GM18907 (cell line): ENCODE measurements around the gene SCUBE1.

Experiments used
- ATAC-seq: cut with Tn5 transposase; IDR thresholded peaks from one replicate; pipeline ENCODE4 v1.9.1; 2021; ENCODE audit warnings: mild to moderate bottlenecking, moderate library complexity; ENCODE audit not compliant: unreplicated experiment

Gene SCUBE1

GRCh38 chr22:43183496-43184277 lies 159.5 kb downstream of the SCUBE1 start:
- no peak for ATAC-seq

GRCh38 chr22:43182726-43183125 lies 160.4 kb downstream of the SCUBE1 start:
- no peak for ATAC-seq

- no peak for ATAC-seq
These were observed 161.1 kb downstream of the SCUBE1 start for GRCh38 chr22:43182118-43182517.

DNA sequence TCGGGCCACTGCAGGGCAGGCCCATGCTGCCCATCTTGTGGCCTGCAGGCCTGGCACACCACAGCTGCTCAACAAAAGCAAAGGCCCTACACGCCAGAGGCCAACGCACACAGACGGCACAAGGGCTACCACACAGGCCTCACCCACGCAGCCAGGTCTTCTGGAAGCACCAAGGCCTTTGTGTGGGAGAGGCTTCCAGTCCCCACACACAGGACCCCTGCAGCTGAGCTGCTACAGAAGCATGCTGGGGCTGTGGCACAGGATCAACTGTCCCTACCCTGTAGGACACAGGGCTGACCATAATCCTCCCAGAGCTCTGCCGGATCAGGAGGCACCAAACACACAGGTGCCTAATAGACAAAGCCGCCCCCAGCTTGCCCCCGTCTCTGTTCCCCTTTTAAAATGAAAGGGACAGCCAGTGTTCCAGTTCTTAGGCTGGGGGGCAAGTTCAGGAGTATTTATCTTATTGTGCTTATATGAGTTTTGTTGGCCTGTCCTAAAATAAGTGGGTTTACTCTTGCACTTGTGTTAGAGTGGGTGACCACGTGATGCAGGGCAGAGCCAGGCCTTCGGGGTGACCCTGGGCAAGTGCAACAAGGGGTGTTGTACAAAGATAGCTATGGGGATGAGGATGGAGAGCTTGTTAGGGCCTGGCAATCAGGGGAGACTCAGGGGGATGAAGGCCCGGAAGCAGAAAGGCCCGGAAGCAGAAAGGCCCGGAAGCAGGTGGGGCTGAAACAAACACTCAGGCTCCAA lies 161.7 kb downstream of the SCUBE1 start:
- no peak for ATAC-seq

DNA sequence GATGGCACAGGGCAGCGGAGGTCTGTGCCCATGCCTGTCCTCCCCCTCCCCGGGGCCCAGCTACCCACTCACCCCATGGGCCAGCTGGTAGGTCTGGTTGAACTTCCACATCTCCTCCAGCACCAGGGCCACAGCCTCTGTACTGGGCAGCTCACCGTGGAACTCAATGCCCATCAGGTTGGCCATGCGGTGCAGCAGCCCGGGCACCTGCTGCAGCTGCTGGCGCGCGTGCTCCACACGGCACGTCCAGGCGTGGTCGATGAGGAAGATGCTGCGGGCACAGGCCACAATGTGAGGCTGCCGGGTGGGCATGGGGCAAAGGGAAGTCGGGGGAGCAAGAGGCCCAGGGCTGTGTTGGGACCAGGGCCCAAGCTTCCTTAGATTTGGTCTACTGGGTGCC lies 162.5 kb downstream of the SCUBE1 start:
- ATAC-seq: no peak

DNA sequence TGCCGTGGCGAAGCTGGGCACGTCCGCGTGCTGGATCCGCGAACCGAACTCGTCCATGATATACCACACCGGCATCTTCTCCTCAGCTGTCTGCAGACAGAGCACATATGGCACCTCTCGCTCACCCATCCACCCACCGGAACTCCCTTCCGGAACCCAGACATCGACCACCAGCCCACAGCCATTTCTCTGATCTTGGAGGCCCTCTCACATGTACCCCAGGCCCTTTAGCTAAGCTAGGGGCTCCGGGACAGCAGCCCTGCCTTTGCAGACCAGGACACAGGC lies 163.3 kb downstream of the SCUBE1 start:
- ATAC-seq: no peak

- ATAC-seq: no peak
These were observed 163.8 kb downstream of the SCUBE1 start for GRCh38 chr22:43179146-43179910.

- ATAC-seq: no peak
These were observed 165.7 kb downstream of the SCUBE1 start for GRCh38 chr22:43177479-43177878.

- no peak for ATAC-seq
These were observed 167.1 kb downstream of the SCUBE1 start for GRCh38 chr22:43176090-43176489.

DNA sequence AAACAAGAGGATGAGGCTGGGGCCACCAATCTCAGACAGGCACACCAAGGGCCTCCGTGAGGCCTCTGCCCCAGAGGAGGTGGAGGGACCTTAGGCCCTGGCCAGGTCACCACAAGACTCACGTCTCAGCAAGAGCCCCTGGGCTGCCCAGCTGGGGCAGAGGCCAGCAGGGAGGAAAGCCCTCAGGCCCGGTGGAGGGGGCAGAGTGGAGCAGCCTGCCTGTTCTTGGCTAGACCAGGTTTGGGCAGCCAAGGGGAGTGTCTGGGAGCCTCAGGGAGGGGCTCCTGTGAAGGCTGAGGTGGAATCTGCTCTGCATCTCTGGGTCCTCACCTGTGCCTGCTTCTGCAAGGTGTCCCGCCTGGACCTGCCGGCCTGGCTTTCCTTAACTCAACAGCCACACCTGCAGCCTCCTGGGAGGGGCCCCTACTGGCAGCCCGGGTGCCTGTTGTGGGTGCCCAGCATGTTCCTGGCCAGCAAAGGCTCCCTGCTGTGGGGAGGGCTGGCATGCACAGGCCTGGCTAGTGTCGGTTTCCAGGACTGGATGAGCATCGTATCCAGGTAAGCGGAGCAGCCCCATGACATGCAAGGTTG lies 168.1 kb downstream of the SCUBE1 start:
- ATAC-seq: no peak

DNA sequence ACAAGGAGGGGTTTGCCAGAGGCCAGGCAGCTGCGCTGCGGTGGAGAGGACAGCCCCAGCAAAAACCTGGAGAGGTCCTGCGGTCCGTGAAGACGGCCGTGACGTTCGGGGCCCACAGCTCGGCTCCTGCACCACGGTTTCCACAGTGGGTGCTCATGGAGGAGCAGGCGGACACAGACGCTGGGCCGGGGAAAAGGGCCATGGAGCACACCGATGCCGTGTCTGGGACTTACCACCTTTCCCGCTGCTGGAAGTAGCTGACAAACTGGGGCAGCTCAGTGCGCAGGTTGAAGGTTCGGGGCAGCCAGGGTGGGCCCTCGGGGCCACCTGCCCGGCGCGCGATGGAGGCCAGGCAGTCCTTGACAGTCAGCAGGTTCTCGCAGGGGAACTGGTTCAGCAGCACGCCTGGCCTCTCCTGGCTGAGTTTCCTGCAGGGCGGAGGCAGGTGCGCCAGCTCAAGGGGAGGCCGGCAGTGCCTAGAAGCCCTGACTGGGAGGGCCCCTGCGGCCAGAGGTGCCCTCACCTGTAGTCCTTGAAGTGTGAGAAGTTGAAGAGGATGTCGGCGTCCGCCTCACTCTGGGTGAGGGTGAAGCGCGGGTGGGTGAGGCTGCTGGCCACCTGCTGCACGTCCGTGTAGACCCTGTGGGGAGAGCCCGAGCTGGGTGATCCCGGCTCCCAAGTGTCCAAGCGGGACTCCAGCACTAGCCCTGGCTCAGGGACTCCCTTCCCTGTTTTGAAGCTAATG lies 169.0 kb downstream of the SCUBE1 start:
- ATAC-seq: no peak

DNA sequence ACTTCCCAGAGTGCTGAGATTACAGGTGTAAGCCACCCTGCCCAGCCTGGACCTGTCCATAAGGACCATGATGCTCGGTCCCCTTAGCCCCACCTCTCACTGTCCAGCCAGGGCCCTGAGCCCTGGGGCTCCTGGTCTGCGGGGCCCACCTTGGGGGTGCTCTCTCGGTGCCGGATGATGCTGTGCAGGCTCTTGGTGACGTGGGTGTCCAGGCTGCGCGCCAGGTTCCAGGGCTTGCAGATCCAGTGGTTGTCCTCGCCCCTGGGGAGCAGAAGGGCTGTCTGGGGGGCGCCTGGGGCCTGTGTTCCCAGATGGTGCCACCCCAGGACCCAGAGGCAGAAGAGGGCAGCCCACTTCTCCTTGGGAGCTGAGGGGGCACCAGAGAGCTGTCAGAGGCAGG lies 169.6 kb downstream of the SCUBE1 start:
- no peak for ATAC-seq

- no peak for ATAC-seq
These were observed 171.0 kb downstream of the SCUBE1 start for GRCh38 chr22:43172191-43172590.

GRCh38 chr22:43171607-43172006 lies 171.6 kb downstream of the SCUBE1 start:
- ATAC-seq: no peak

DNA sequence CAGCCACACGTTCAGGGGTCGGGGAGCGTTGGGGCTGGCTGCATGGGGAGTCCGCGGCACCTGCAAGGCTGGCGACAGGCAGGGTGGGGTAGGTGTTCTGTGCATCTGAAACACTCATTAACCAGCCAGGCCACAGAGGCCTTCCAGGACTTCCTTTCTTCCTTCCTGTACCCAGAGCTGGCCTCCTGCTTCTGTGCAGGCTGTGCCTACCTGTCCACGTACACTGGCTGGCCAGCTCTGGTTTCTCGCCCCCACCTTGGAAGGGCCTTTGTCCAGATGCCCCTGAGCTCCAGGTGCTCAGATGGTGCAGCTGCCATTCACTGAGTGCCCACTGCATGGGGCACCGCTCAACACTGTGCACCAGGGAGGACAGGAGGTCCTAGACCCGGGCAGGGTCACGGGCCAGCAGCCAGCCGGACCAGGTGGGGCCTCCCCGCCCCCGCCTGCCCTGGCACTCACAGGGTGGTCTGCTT lies 172.1 kb downstream of the SCUBE1 start:
- ATAC-seq: no peak

DNA sequence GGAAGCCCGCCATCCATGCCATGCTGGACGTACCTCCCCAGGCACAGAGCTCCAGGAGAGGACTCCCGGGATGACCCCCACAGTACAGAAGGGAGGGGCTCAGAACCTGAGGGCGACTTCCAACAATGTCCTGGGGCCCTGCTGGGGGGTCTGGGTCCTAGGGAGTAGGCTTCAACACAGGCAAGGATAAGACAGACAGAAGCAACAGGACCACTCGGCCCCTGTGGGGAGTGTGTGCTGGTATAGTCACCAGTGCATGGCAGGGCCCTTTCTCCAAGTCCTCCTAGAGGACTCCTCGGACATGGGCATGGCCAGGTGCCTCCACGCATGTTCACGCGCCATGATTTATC lies 173.1 kb downstream of the SCUBE1 start:
- no peak for ATAC-seq

GRCh38 chr22:43169310-43170130 lies 173.7 kb downstream of the SCUBE1 start:
- ATAC-seq: no peak

DNA sequence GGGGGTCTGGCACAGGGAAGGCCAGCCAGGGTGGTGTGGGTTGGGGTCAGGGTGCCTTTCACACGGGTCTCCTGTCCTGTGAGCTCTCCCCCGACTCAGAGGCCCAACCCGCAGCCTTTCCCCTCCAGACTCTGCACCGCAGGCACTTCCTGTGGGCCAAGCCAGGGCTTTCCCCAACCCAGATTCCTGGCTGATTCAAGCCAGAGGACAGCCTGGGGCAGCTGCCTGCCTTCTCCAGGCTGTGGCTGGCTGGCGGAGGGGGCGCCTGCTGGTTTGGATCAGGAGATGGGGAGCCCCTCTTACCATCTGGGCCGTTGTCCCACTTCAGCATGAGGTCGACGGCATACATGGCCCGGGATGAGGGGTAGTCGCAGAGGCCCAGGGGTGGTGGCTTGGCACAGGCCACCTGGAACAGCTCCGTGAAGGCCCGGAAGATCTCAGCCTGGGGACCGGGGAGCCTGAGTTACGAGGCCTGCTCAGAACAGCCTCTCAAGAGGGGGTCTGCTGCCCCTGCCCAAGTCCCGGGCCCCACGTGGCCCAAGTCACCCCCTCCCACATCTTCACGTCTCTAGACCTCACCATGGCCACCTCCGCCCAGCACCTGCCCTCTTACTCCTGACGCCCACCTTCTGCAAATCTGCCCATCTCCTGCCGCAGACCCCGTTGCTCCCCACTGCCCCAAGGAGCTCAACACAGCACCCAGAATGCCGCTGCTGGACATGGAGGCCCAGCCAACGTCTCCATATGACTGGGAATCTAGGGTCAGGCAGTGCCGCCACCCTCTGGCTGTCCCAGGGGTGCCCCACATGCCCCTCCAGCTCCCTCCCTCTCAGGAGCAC lies 174.5 kb downstream of the SCUBE1 start:
- ATAC-seq: no peak

DNA sequence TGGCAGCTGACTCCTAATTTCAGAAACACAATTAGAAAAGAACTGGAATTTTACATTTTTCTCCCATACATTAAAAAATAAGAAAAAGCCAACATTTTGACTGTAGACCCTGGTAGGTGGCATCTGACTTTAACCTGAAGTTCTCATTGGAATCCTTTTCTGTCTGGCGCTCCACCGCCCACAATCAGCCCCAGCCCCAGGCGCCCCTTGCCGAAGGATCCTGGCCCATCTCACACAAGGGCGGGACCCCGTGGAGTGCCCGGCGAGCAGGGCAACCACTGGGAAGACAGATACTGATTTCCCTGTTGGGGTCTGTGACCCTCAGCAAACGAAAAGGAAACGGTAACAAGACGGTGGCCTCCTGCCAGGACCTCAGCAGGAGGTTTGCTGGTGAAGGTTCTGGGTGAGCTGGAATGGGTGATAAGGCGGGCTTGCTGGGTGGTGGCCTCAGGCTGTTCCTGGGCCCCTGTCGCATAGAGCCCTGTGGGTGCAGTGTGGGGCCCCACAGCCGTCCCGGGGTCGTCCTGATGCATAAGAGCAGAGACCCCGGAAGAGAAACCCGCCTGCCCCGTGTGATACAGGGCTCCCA lies 176.1 kb downstream of the SCUBE1 start:
- ATAC-seq: no peak
